ENCODE results near the gene RHOF.

The RHOF gene

GRCh38 chr12:121740847-121741246 is 52.6 kb downstream of the RHOF start:
- no peak for DNase-seq

GRCh38 chr12:121738340-121738858 is 55.1 kb downstream of the RHOF start:
- DNase-seq, result peak; percentile 95

- DNase-seq, result peak; percentile 47
Observed at GRCh38 chr12:121733849-121734248, 59.6 kb downstream of the RHOF start.

- no peak for DNase-seq
Observed at GRCh38 chr12:121731473-121731872, 62.0 kb downstream of the RHOF start.

GRCh38 chr12:121729021-121729420 is 64.5 kb downstream of the RHOF start:
- DNase-seq, result no peak

Measured in hematopoietic multipotent progenitor cell treated with erythropoietin and hydrocortisone succinate and interleukin-3 and kit ligand, for 8 days (in vitro differentiated cells).